Measurements from ENCODE around the gene CASS4. TPM values are rescaled to one million over a fixed set of nuclear protein-coding genes. Genes with fewer than 3 reads are reported as not detected.

The CASS4 gene
- total RNA-seq, 1 donor from 2014 or later, result not detected

GRCh38 chr20:56461576-56461975, 49.5 kb downstream of the CASS4 start:
- Histone ChIP-seq H3K27me3 (peaks cover 65% of the 10 kb centered on the region), H3K27ac (no peak overlapping the region), H3K36me3 (no peaks in the 10 kb centered on the region), H3K4me2 (no peak overlapping the region), H3K4me3 (no peak overlapping the region), H4K20me1 (ENCODE audit: low read depth) (no peaks in the 10 kb centered on the region), H3F3A (ENCODE audit: low read depth) (no peaks in the 10 kb centered on the region), H3K9ac (no peak overlapping the region), H3K4me1 (no peaks in the 10 kb centered on the region), H2AFZ (replicated peaks) (no peak overlapping the region), H3K79me2 (ENCODE audit: low read depth) (no peaks in the 10 kb centered on the region), H3K9me3 (ENCODE audit: low read depth) (no peaks in the 10 kb centered on the region)
- Mint-ChIP-seq H3K9me3 (no peaks in the 10 kb centered on the region), H3K27ac (no peak overlapping the region), H3K36me3 (no peaks in the 10 kb centered on the region), H3K4me1 (no peaks in the 10 kb centered on the region), H3K27me3 (ENCODE audit: insufficient read depth, low read depth) (peaks cover 5% of the 10 kb centered on the region), H3K4me3 (no peak overlapping the region)
- TF ChIP-seq EZH2phosphoT487 (IDR thresholded peaks at IDR 0.05) (no peak), EZH2 (IDR thresholded peaks at IDR 0.05) (no peak)
- TF ChIP-seq, protein P1, sequence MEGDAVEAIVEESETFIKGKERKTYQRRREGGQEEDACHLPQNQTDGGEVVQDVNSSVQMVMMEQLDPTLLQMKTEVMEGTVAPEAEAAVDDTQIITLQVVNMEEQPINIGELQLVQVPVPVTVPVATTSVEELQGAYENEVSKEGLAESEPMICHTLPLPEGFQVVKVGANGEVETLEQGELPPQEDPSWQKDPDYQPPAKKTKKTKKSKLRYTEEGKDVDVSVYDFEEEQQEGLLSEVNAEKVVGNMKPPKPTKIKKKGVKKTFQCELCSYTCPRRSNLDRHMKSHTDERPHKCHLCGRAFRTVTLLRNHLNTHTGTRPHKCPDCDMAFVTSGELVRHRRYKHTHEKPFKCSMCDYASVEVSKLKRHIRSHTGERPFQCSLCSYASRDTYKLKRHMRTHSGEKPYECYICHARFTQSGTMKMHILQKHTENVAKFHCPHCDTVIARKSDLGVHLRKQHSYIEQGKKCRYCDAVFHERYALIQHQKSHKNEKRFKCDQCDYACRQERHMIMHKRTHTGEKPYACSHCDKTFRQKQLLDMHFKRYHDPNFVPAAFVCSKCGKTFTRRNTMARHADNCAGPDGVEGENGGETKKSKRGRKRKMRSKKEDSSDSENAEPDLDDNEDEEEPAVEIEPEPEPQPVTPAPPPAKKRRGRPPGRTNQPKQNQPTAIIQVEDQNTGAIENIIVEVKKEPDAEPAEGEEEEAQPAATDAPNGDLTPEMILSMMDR (IDR thresholded peaks at IDR 0.05), result no peak
- DNase-seq (ENCODE audit: low spot score), result no peak

- no peak overlapping the region for H3K9ac ChIP-seq
- no peak for DNase-seq (ENCODE audit: low spot score)
- Mint-ChIP-seq H3K9me3 (no peaks in the 10 kb centered on the region), H3K27me3 (ENCODE audit: insufficient read depth, low read depth) (peaks cover 5% of the 10 kb centered on the region), H3K27ac (no peak overlapping the region), H3K4me3 (no peak overlapping the region), H3K4me1 (peaks cover 8% of the 10 kb centered on the region), H3K36me3 (no peaks in the 10 kb centered on the region)
- H3K27me3 ChIP-seq, result peaks cover 52% of the 10 kb centered on the region
- TF ChIP-seq, protein P1 (IDR thresholded peaks at IDR 0.05), result no peak
- no peak for TF ChIP-seq EZH2 (IDR thresholded peaks at IDR 0.05)
- no peak for TF ChIP-seq EZH2phosphoT487 (IDR thresholded peaks at IDR 0.05)
- no peaks in the 10 kb centered on the region for H3K79me2 ChIP-seq (ENCODE audit: low read depth)
- no peaks in the 10 kb centered on the region for H3K4me1 ChIP-seq
- no peaks in the 10 kb centered on the region for H4K20me1 ChIP-seq (ENCODE audit: low read depth)
- H3K4me2 ChIP-seq, result no peak overlapping the region
- H3K9me3 ChIP-seq (ENCODE audit: low read depth), result no peaks in the 10 kb centered on the region
- H3K36me3 ChIP-seq, result no peaks in the 10 kb centered on the region
- no peak overlapping the region for H3K27ac ChIP-seq
- no peaks in the 10 kb centered on the region for H3F3A ChIP-seq (ENCODE audit: low read depth)
- no peak overlapping the region for H2AFZ ChIP-seq (replicated peaks)
- no peak overlapping the region for H3K4me3 ChIP-seq
Observed at GRCh38 chr20:56463428-56463827, 51.4 kb downstream of the CASS4 start.

DNA sequence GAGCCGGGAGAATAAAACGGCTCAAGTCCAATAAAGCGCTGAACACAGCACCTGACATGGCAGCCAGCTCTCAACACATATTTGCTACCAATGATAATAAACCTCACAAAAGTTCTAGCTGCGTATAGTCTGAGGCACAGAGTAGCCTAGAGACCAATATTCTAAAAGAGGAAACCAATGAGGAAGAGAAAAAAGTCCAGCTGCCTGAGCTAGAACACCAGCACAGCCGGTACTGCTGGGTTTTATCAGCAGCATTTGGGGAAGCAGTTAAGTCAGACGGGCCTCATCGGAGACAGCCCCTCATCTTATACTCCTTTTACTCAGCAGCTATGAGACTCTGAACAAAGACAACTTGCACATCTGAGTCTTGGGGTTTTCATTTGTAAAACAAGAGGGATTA, 53.9 kb downstream of the CASS4 start:
- no peak overlapping the region for H3K4me3 Mint-ChIP-seq

More for the DNA sequence above, 53.9 kb downstream of the CASS4 start:
- Histone ChIP-seq H3K27me3 (peaks cover 33% of the 10 kb centered on the region), H3K4me2 (no peak overlapping the region), H3K4me1 (peaks cover 5% of the 10 kb centered on the region), H3K9ac (no peak overlapping the region), H3K27ac (no peak overlapping the region), H2AFZ (replicated peaks) (no peak overlapping the region), H3K9me3 (ENCODE audit: low read depth) (no peaks in the 10 kb centered on the region), H3K79me2 (ENCODE audit: low read depth) (peaks cover 25% of the 10 kb centered on the region), H4K20me1 (ENCODE audit: low read depth) (no peaks in the 10 kb centered on the region), H3F3A (ENCODE audit: low read depth) (no peaks in the 10 kb centered on the region), H3K4me3 (no peak overlapping the region), H3K36me3 (no peaks in the 10 kb centered on the region)
- Mint-ChIP-seq H3K4me1 (peaks cover 18% of the 10 kb centered on the region), H3K27me3 (ENCODE audit: insufficient read depth, low read depth) (peaks cover 5% of the 10 kb centered on the region), H3K36me3 (no peaks in the 10 kb centered on the region), H3K9me3 (no peaks in the 10 kb centered on the region), H3K27ac (no peak overlapping the region)
- TF ChIP-seq, protein P1 (IDR thresholded peaks at IDR 0.05), result no peak
- no peak for TF ChIP-seq EZH2 (IDR thresholded peaks at IDR 0.05)
- no peak for TF ChIP-seq EZH2phosphoT487 (IDR thresholded peaks at IDR 0.05)
- no peak for DNase-seq (ENCODE audit: low spot score)
